AG20443 (cell line): ENCODE data around the gene ELL.

Experiments
- DNase-seq: peaks from one replicate; pipeline ENCODE4 v3.0.0; 2012; ENCODE audit warnings: low spot score, mixed read lengths

ELL gene

DNA sequence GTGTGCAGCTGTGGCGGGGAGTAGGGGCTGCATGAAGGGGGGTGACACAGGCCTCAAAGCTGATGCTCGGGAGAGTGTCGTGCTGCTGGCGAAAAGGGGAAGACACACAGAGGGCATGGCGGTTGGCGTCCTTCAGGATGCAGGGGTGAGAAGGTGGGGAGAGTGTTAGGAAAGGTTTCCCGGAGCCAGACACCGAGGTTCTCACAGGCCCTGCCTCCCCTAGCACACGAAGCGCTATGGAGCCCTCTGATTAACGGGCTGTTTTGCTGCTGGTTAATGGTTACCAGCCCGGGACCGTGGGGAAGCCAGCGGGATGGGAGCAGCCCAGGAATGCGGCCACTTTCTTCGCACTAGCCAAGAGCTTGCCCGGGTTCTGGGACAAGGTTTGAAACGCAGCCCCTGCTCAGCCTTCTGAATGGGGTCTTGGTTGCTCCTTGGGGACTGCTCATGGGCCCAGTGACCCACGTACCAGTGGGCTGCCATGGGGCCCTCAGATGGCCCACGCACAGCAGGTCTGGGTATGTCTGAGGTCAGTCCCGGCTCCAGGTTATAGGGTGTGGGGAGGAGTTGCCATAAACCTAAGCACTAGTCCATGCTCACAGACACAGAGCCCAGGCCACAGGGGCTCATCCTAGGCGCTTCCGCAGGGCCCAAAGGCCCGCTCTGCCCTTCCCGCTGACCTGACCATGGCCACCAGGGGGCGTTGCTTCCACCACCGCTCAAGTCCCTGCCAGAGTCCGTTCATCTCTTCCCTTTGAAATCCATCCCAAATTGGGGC lies 52.6 kb downstream of the ELL start:
- peak; percentile 77 for DNase-seq

DNA sequence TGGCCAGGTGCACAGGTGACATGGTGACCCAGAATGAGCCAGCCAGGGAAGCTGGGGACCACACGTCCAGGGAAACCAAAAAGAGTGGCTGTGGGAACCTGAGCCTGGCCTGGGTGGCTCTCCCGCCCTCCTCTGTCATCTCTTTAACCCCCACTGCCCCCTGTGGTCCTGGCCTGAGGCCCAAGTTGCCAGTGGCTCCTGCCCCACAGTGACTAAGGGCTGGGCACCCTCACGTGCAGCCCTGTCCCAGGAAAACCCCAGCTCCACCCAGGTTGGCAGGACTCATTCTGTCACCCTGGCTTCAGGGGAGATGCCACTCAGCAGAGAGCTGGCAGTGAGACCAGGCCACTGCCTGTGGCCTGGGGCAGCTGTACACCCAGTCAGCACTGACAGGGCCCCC lies 53.4 kb downstream of the ELL start:
- DNase-seq: no peak

DNA sequence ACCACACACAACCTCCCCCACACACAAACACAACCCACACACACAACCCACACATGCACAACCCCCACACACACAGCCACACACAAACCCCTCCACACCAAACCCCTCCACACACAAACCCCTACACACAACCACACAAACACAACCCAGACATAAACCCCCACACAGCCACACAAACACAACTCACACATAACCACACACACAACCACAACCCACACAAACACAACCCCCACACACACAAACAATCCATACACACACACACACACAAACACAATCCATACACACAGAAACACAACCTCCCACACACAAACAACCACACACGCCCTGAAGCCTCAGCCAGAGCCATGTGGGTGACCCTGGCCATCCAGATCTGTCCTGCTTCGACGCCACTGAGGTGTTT lies 53.9 kb downstream of the ELL start:
- no peak for DNase-seq

DNA sequence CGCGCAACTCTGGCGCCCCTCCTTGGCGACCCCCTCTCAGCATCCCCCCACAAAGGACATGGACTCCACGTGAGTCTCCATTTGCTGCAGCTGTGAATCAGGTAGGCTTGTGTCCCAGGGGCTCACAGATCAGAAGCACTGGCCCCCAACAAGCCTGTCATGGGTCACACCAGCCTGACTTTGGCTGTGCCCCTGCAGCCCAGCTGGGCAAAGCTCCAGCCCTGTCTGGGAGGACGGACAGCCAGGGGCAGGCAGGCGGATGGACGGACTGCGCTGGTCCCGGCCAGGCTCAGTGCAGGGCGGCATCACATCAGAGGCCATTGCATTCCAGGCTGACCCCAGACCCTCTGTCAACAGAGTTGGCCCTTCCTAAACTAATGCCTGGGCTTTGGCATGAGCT lies 55.5 kb downstream of the ELL start:
- no peak for DNase-seq

- no peak for DNase-seq
Observed at GRCh38 chr19:18465964-18466339, 55.9 kb downstream of the ELL start.

DNA sequence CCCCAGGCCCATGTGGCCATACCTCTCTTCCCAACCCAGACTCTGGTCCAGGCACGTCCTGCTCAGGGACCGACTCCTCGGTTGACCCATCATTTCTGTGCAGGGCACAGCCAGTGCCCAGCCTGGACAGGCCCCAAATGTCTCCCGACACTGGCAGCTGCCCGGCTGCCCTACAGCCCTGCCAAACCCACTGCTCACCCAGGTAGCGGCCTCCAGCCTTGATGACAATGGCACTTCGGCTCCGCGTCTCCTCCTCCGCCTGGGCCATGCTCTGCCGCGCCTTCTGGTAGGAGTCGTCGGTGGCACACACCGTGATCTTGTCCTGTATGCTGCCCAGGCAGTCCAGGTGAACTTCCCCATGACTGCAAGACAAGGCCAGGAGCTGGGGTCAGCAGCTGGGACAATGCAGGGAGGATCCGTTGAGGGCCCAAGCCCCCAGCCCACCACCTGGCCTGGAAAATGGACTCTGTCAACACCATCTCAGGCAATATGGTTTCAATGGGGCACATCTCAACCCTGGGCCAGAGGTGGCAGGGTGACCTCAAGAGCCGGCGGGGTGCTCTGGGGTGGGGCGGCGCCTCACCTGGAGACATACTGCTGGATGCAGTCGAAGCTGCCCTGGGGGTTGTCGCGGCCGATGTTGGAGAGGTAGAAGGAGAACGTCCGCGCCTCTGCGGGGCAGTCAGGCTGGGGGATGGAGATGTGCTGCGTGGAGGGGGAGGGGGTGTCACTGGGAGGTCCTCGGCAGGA lies 56.5 kb downstream of the ELL start:
- no peak for DNase-seq

GRCh38 chr19:18464646-18465045 lies 57.2 kb downstream of the ELL start:
- DNase-seq: peak; percentile 69

- no peak for DNase-seq
Observed at GRCh38 chr19:18461471-18461870, 60.4 kb downstream of the ELL start.

GRCh38 chr19:18460900-18461299 lies 61.0 kb downstream of the ELL start:
- DNase-seq: no peak

- DNase-seq: no peak
Observed at GRCh38 chr19:18457483-18458331, 64.2 kb downstream of the ELL start.

DNA sequence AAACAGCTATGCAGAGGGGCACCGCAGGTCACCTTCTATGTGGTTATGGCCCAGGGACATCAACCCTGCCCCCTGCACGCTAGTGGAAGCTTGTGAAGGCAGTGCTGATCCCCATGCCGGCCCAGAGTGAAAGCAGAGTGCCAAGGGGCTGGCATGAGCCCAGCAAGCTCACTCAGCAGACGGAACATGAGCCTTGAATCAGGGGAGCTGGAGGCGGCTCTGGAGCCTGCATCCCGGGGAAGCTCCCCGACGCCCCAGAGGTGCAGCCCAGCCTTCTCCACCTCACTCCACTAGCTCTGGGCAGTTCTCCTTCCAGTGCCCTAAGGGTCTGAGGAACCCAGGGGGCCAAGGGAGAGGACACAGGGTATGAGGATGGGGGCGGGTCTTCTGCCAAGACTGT lies 64.9 kb downstream of the ELL start:
- no peak for DNase-seq

DNA sequence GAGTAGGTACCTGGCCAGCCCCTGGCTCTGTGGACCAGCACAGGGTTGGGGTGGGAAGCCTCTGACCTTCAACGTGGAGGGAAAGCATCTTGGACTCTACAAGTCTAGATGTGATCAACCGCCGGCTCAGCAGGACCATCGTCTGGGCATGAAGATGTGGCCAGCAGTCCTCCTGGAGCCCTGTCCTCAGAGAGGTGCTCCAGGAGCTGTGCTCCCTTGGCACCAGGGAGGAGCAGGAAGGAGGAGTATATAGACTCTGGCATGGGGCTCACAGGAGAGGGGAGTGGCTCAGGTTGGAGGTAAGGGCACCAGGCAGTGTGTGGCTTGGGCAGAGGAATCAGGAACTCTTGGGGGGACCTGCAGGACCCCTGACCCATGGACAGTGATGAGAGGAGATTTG lies 65.6 kb downstream of the ELL start:
- DNase-seq: no peak

GRCh38 chr19:18453269-18454024 lies 68.4 kb downstream of the ELL start:
- no peak for DNase-seq

DNA sequence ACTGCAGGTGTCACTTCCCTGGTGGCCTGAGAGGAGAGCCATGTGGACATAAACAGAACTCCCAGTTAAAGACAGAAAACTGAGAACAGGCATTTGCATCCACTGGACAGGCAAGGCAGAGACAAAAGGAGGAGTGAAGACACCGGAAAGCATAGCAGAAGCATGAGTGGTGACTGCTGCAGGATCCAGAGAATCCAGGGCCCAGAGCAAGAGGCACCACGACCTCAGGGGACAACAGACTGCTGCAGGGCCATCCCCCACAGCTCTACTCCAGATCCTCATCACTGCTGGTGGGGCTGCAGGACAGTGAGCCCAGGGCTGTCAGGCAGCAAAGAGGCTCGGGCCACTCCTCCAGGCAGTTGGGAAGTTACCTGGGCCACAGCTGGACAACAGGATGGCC lies 69.5 kb downstream of the ELL start:
- no peak for DNase-seq

DNA sequence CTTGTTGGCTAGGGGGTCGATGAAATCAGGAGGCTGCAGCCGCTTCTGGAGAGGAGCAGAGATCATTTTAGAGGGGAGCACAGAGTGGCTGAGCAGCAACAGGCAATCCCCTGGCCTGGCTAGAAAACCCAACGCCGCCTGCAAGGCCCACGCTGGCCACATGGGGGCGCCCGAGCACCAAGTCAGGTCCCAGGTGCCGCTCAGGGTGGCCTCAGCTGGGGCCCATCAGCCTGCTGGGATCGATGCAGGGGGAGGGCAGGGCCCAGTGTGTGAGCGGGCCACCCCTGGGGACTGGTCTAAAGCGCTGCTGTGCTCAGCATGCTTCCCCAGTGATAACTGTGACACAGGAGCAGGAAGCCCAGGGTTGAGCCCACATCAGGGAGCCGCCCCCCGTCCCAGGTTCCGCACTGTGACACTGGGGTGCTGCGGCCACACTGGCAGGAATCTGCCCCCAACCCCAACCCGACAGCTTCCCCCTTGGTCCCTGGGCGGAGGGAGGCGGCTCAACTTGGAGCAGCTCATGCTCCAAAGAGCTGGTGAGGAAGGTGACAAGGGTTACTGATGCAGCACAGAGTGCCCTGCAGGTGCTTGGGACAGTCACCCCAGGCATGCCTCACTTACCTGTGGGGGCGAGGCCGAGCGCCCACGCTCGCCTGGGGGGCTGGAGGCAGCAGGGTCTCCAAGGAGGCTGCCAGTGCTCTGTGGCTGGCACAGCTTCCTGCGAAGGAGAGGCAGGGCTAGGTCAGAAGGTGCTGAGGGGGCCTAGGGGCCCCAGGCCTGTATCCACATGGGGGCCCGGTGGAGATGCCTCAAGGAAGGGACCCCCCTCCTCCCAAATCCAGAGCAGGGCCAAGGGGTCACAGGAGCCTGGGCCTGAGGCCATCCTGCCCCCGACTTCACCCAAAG lies 70.7 kb downstream of the ELL start:
- peak; percentile 87 for DNase-seq

DNA sequence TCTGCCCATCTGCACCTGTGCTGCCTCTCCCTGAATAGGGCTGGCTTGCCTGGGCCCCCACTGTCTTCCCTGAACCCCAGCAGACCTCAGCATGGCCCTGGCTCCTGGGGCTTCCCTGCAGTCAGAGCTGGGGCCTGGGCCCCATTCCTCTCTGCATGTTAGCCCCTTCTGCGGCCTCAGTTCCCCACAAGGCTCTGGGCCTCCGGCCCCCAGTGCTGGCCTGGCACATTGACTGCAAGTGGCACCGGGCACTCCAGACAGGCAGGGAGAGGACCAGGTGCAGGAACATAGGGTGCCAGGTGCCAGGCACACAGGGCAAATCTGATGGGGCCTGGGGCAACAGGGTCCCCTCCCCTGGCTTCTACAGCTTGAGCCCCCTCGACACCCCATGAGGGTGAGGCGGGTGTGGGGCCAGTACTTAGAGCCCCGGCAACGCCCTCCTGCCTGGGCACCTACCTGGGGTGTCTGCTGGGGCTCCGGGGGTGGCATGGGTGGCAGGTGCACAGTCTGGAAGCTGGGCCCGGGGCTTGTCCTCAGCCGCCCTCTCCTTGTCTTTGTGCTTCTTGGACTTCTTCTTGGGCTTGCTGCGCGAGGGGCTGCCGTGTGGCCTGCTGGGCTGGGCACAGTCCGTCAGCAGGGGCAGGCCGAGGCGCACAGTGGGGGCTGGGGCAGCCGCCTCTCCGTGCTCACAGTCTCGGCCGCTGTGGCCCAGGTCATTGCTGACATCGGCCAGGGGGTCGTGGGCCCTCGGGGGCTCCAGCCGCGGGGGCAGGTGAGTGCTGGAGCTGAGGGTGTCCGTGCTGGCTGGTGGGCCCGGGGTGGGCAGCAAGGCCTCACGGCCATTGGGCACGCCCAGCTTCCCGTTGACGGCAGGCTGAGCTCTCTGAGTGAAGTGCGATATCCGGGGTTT lies 71.6 kb downstream of the ELL start:
- DNase-seq: no peak

GRCh38 chr19:18449552-18449951 lies 72.3 kb downstream of the ELL start:
- no peak for DNase-seq

GRCh38 chr19:18446811-18447359 lies 75.0 kb downstream of the ELL start:
- DNase-seq: no peak

DNA sequence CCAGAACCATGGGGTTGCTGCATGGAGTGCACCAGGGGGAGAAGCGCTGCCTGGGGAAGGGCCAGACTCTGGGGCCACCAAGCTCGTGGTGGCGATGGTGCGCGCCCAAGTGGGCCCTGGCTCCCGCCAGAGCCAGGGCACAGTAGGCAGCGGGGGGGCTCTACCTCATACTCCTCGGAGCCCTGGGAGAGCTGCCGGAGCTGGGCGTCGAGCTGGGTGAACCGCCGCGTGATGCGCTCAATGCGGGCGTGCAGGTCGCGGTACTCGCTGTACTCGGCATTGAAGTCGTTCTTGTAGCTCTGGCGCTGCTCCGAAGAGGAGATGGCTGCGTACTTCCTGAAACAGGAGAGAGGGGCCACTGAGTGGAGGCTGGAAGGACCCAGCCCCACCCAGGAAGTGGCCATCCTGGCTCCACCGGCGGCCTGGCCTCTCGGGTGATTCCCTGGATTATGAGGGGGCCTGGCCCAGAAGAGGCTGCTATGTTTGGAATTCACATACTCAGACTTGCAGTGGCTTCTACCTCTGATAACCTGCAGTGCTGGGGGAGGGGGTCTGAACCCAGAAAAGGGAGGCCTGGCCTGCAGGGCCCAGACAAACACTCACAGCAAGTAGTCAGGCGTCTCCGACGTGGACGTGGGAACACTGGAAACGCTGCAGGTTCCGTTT lies 75.6 kb downstream of the ELL start:
- DNase-seq: no peak
